K562 (cell line): ENCODE results near the gene IL17REL. TPM values are rescaled to one million over a fixed set of nuclear protein-coding genes. Genes with fewer than 3 reads are reported as not detected.
A peak's percentile ranks its signal among the peaks of the same experiment; 100 is the strongest.

Source experiments
- ATF1 ChIP-seq, 2 experiments: fragments of 450-650 bp in 1 of 2; IDR thresholded peaks; 2 replicates each; pipeline ENCODE4 v1.6.1; 2016; ENCODE audit warnings: missing compliant biosample characterization in 1 of 2, missing genetic modification characterization in 1 of 2
- ATF7 ChIP-seq: fragments of 450-650 bp; IDR thresholded peaks from 2 replicates; pipeline ENCODE4 v1.7.1; 2014; ENCODE audit warnings: mild to moderate bottlenecking, moderate library complexity
- CBFB ChIP-seq: sonication (generic); formaldehyde crosslinking; IDR thresholded peaks from 2 replicates; pipeline ENCODE4 v1.4.0; 2020; ENCODE audit warnings: mild to moderate bottlenecking, missing genetic modification reagents
- CC2D1A ChIP-seq: fragments of 450-650 bp; IDR thresholded peaks from 2 replicates; pipeline ENCODE4 v1.6.1; 2017; ENCODE audit warnings: mild to moderate bottlenecking
- CHD2 ChIP-seq: IDR thresholded peaks from 2 replicates; pipeline ENCODE4 v1.6.1; 2011; ENCODE audit warnings: low read depth, low read length
- CREB3L1 ChIP-seq: fragments of 450-650 bp; IDR thresholded peaks from 2 replicates; pipeline ENCODE4 v1.6.1; 2014; ENCODE audit warnings: low read depth, mild to moderate bottlenecking, moderate library complexity, borderline replicate concordance
- DEAF1 ChIP-seq: fragments of 450-650 bp; formaldehyde crosslinking; IDR thresholded peaks from 2 replicates; pipeline ENCODE4 v1.4.0; 2020; ENCODE audit warnings: mild to moderate bottlenecking, moderate library complexity
- E2F4 ChIP-seq: sonication (generic); formaldehyde crosslinking; IDR thresholded peaks from 2 replicates; pipeline ENCODE4 v1.8.0; 2022; ENCODE audit warnings: mild to moderate bottlenecking, low read depth, missing genetic modification reagents
- EP300 ChIP-seq: IDR thresholded peaks from 2 replicates; pipeline ENCODE4 v1.6.1; 2012; ENCODE audit warnings: low read length, improper control_type of control experiment
- ESRRA ChIP-seq: fragments of 450-650 bp; IDR thresholded peaks from 2 replicates; pipeline ENCODE4 v1.6.1; 2014; ENCODE audit warnings: low read depth, mild to moderate bottlenecking, moderate library complexity, borderline replicate concordance
- ETV5 ChIP-seq: sonication (generic); formaldehyde crosslinking; IDR thresholded peaks from 2 replicates; pipeline ENCODE4 v1.4.0; 2020; ENCODE audit warnings: low read depth, mild to moderate bottlenecking, missing genetic modification reagents
- GABPB1 ChIP-seq: sonication (generic); formaldehyde crosslinking; IDR thresholded peaks from 2 replicates; pipeline ENCODE4 v1.8.0; 2022; ENCODE audit warnings: mild to moderate bottlenecking, missing genetic modification reagents
- GMEB1 ChIP-seq: fragments of 250-450 bp; sonication (Bioruptor Pico); IDR thresholded peaks from 2 replicates; pipeline ENCODE4 v1.4.0; 2020; ENCODE audit warnings: mild to moderate bottlenecking
- HNRNPK ChIP-seq: fragments of 200-400 bp; formaldehyde crosslinking; IDR thresholded peaks from one replicate; pipeline ENCODE4 v1.6.1; 2018; ENCODE audit warnings: mild to moderate bottlenecking, low read depth, low read length; ENCODE audit not compliant: poor library complexity, severe bottlenecking
- NCOA1 ChIP-seq: fragments of 450-650 bp; IDR thresholded peaks from 2 replicates; pipeline ENCODE4 v1.6.1; 2016; ENCODE audit warnings: low read depth
- NONO ChIP-seq, 2 experiments: fragments of 200-400 bp in 1 of 2; fragments of 450-650 bp in 1 of 2; formaldehyde crosslinking in 1 of 2; IDR thresholded peaks; 2 replicates each; pipeline ENCODE4 v1.6.1; 2017; ENCODE audit warnings: low read depth in 2 of 2, mild to moderate bottlenecking in 2 of 2, moderate library complexity in 2 of 2, low read length in 1 of 2
- PKNOX1 ChIP-seq: fragments of 450-650 bp; IDR thresholded peaks from 2 replicates; pipeline ENCODE4 v1.6.1; 2016
- TFAM ChIP-seq: fragments of 250-450 bp; sonication (Bioruptor Pico); conservative IDR thresholded peaks from 2 replicates; pipeline ENCODE4 v1.5.0; 2021; ENCODE audit warnings: mild to moderate bottlenecking, moderate library complexity
- TRIM24 ChIP-seq, 2 experiments: fragments of 450-650 bp; IDR thresholded peaks; 2 replicates each; pipeline ENCODE4 v1.6.1; 2016
- ZNF431 ChIP-seq: sonication (generic); formaldehyde crosslinking; IDR thresholded peaks from 2 replicates; pipeline ENCODE4 v1.8.0; 2022; ENCODE audit warnings: mild to moderate bottlenecking, missing genetic modification reagents
- ZNF561 ChIP-seq: fragments of 450-650 bp; formaldehyde crosslinking; conservative IDR thresholded peaks from 2 replicates; pipeline ENCODE4 v1.4.0; 2020; ENCODE audit warnings: mild to moderate bottlenecking, moderate library complexity
- ZNF589 ChIP-seq: fragments of 200-800 bp; sonication (Bioruptor generic); IDR thresholded peaks from 2 replicates; pipeline ENCODE4 v1.6.1; 2016; ENCODE audit warnings: low read depth, missing genetic modification characterization, missing compliant biosample characterization
- polyA plus RNA-seq, 8 experiments: library from polyadenylated mRNA; depleted of rRNA in 4 of 8; stranded (reverse) in 5 of 8; unstranded in 3 of 8; fragments of >200 nt; fragmentation: Nextera tagmentation in 2 of 8; fragmentation: Illumina TruSeq in 1 of 8; extraction: Ambion mirVana in 2 of 8; extraction: Trizol in 1 of 8; gene quantifications; 2 replicates each; pipeline versions ENCODE4 v1.2.1 to v1.2.3, GENCODE V29; 2011 to 2014; ENCODE audit warnings: inconsistent platforms in 1 of 8, missing spikeins in 1 of 8
- total RNA-seq, 7 experiments: library from RNA; depleted of rRNA in 6 of 7; stranded (reverse); fragments of >200 nt in 6 of 7; fragmentation: Illumina TruSeq in 2 of 7; extraction: Trizol in 2 of 7; gene quantifications; 2 replicates each; pipeline versions ENCODE4 v1.2.1 to v1.2.3, GENCODE V29; 2011 to 2021; ENCODE audit warnings: low replicate concordance in 1 of 7

Gene IL17REL
- total and polyA plus RNA-seq, 9 of the 15 experiments (the other 6 are each of a cell fraction or from before 2014, with no cell fraction given), result 0.05 to 0.42 (median 0.11) TPM; not detected in 4

- TF ChIP-seq GABPB1 (CRISPR knock-in tag) (peak; percentile 85), CREB3L1 (peak; percentile 62; the same call in 1 of the 2 replicates), CHD2 (peak; percentile 69), ZNF589 (no peak), DEAF1 (CRISPR knock-in tag) (no peak), ZNF561 (CRISPR knock-in tag) (no peak), PKNOX1 (no peak), TRIM24 (IDR thresholded peaks at IDR 0.05) (no peak), CC2D1A (no peak), ATF7 (peak; percentile 60), NCOA1 (no peak; the same call in 1 of the 2 replicates), TFAM (no peak), HNRNPK (no peak), ATF1 (CRISPR knock-in tag; IDR thresholded peaks at IDR 0.05) (no peak), ATF1 (tag; IDR thresholded peaks at IDR 0.05) (peak; percentile 56), ESRRA (peak; percentile 78; the same call in 1 of the 2 replicates), E2F4 (CRISPR knock-in tag) (no peak), GMEB1 (peak; percentile 97), NONO (IDR thresholded peaks at IDR 0.05; ENCODE audit: low read depth in 2 of 2, low read length in 1 of 2) (peak; percentile 46 to 83), CBFB (CRISPR knock-in tag) (no peak), ETV5 (CRISPR knock-in tag) (peak; percentile 82; the same call in 1 of the 2 replicates), EP300 (no peak), ZNF431 (no peak)
Measured at GRCh38 chr22:49960159-49961004, 52.2 kb downstream of the IL17REL start, which contains the start of gene PIM3 (continued).
